H7 (cell line): ENCODE measurements around the gene YWHAH. TPM values are rescaled to one million over a fixed set of nuclear protein-coding genes. Genes with fewer than 3 reads are reported as not detected.

Experiments
- DNase-seq: peaks from one replicate; pipeline ENCODE4 v3.0.0; 2012
- H3K27me3 ChIP-seq: 2 replicates; pipeline ENCODE4 v1.6.0; 2011; ENCODE audit warnings: mild to moderate bottlenecking, low read length; ENCODE audit not compliant: control insufficient read depth, insufficient read depth
- H3K36me3 ChIP-seq: replicated peaks from 2 replicates; pipeline ENCODE4 v1.5.1; 2011; ENCODE audit warnings: low read length; ENCODE audit not compliant: control insufficient read depth, insufficient read depth
- H3K4me3 ChIP-seq: 2 replicates; pipeline ENCODE4 v1.5.1; 2011; ENCODE audit warnings: low read depth, mild to moderate bottlenecking, control low read depth, low read length, moderate library complexity; ENCODE audit not compliant: insufficient read depth
- total RNA-seq: library from RNA; depleted of rRNA; stranded (reverse); fragments of >200 nt; shearing (Covaris generic); gene quantifications from 2 replicates; pipeline ENCODE4 v1.2.3, GENCODE V29; 2014; rRNA removed

YWHAH gene
- total RNA-seq, 1 experiment from 2014 or later: 229 TPM

DNA sequence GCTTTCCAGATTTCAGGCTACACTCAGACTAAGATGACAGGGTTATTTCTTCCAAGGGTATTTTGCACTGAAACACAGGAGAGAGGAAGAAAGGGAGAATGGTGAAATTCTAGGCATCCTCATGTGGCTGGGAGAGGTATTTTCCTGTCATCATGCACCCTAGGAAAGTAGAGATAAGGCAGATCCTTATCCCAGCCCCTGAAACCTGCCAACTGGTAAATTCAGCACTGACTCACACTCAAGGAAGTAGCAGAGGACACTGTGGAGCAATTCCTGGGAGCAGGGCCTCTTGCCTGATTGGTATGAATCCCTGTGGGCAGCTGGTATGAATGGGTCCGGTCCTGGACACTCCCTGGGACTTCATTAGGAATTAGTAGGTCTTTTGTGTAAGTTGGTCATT is 61.1 kb downstream of the YWHAH start:
- no peak overlapping the region for H3K4me3 ChIP-seq
- H3K36me3 ChIP-seq: no peaks in the 10 kb centered on the region
- H3K27me3 ChIP-seq: no peaks in the 10 kb centered on the region
- no peak for DNase-seq

Other genes starting within 250 kb of the YWHAH start
- 24.7 and 25.6 TPM in 2 replicates for gene PRR14L, start 194.4 kb upstream of the YWHAH start, total RNA-seq
- 13.7 and 15.1 TPM in 2 replicates for gene DEPDC5, start 190.5 kb upstream of the YWHAH start, total RNA-seq
- not detected in 2 replicates for gene SLC5A1, start 98.7 kb downstream of the YWHAH start, total RNA-seq
- not detected in 2 replicates for gene C22orf42, start 214.8 kb downstream of the YWHAH start, total RNA-seq